HG03460 (cell line): Measurements from ENCODE around the gene OR2D3.
"Not testable (repeated sequence)": the region's sequence is repeated elsewhere in the genome, so short reads cannot be mapped to it uniquely, and the experiment has no call there.

ENCODE experiments used
- ATAC-seq: cut with Tn5 transposase; IDR thresholded peaks from one replicate; pipeline ENCODE4 v1.9.1; 2021; ENCODE audit not compliant: unreplicated experiment

OR2D3 gene

GRCh38 chr11:6927030-6927617, 6.3 kb downstream of the OR2D3 start:
- peak; percentile 70 for ATAC-seq

- no peak for ATAC-seq
Measured at GRCh38 chr11:6928916-6929315, 8.1 kb downstream of the OR2D3 start.

DNA sequence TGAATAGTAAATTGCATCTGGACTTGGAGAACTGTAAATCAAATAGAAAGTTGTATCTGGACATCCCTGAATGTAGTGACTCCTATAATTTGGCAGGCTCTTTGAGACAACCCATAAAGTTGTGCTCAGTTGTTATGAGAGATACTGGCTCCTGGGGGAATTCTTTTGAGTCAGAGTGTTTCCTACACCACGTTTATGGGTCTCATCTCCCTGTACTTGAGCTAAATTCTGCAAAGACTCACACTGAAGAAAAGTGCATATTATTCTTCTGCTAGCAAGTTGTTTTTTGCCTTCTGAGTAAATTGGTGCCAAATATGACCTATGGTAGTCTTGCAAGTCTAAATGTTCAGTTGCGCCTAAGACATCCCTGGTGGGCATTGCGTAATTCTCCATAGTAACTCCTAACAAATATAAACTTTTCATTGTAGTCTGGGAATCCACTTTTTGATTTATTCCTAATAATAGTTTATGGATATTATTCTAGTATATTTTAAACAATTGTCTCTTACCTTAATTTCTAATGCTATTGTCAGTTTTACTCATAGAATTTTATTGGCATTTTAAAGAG, 10.4 kb downstream of the OR2D3 start:
- ATAC-seq = no peak

DNA sequence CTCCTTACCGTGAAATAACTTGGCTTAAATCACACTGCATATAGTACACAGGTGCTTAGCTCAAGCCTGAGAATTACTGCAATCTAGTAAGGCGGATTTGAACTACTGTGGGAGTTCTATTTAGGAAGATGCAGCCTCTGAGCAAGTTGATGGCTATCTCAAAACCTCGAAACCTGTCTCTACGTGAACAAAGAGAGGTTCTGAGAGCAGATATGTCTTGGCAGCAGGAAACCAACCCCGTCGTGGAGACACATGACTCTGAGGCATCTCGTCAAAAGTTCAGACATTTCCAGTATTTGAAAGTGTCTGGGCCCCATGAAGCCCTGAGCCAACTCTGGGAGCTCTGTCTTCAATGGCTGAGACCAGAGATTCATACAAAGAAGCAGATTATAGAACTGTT, 11.3 kb downstream of the OR2D3 start:
- ATAC-seq = no peak

DNA sequence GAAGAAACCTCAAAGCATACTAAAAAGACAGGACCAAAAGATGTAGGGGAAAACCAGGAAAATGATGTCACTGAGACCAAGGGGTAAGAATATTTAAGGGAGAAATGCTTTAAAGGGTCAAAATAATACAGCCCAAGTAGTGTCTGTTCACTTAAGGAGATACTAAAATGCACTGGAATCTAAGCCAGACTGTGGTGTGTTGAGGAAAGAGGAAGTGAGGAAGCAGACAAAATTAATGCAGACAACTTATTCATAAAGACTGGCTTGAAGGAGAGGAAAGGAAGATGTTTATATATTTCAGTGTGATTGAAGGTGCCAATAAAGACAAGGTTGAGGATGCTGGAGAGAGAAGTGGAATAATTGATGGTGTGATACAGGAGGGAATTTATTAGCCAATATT, 21.2 kb downstream of the OR2D3 start:
- no peak for ATAC-seq

GRCh38 chr11:6943131-6943530, 22.3 kb downstream of the OR2D3 start:
- ATAC-seq = no peak

DNA sequence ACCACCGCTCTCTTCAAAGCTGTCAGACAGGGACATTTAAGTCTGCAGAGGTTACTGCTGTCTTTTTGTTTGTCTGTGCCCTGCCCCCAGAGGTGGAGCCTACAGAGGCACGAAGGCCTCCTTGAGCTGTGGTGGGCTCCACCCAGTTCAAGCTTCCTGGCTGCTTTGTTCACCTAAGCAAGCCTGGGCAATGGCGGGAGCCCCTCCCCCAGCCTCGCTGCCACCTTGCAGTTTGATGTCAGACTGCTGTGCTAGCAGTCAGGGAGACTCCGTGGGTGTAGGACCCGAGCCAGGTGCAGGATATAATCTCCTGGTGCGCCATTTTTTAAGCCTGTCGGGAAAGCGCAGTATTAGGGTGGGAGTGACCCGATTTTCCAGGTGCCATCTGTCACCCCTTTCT, 33.4 kb downstream of the OR2D3 start:
- not testable (repeated sequence) for ATAC-seq

DNA sequence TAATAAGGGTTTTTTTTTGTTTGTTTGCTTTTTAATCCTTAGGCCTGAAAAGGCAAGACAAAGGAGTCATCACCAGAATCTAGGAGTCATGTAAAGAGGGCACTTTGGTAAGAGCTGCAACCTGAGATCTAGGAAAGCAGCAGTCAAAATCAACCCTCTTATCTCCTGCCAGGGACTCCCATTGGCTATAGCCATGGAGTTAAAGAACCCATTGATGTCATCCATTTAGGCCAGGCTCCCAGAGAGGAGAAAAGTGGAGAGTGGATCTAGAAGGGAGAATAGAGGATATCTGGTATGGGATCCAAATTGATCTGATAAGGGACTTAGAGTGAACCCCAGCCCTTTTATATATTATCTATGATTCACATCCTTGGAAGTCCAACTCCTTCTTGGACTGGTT, 41.3 kb downstream of the OR2D3 start:
- no peak for ATAC-seq

DNA sequence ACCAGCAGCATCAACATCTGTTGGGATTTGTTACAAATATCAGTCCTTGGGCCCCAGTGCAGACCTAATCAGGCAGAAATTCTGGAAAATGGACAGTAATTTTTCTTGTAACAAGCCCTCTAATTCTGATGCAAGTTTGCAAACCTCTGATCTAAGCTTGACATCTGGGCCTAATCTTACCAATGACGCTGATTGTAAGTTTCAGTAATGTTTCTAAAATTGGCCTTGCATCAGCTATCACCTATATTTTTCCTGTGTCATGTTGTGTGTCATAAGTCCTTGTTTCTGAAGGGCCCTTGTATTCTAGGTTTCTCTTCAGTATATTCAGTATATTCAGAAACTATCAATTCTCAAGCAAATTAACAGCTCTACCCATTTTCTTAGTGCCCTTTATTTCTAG, 41.9 kb downstream of the OR2D3 start:
- ATAC-seq = no peak

GRCh38 chr11:6968816-6969215, 48.0 kb downstream of the OR2D3 start:
- no peak for ATAC-seq

GRCh38 chr11:6969854-6970253, 49.1 kb downstream of the OR2D3 start:
- not testable (repeated sequence) for ATAC-seq
